K562 (cell line): ENCODE data around the gene MRPL57. TPM values are rescaled to one million over a fixed set of nuclear protein-coding genes. Genes with fewer than 3 reads are reported as not detected.

Experiments used
- ATAC-seq: fragments of 200-7000 bp; cut with Tn5 transposase; 3 replicates; pipeline ENCODE4 v1.9.1; 2020; ENCODE audit warnings: moderate library complexity
- BruUV-seq: library from RNA; stranded (reverse); fragments of 400-500 nt; replicated peaks from 2 replicates; lab custom pipeline; 2021; lab: Mats Ljungman, UMichigan
- CTCF ChIA-PET: fragments of 300-600 bp; formaldehyde crosslinking; extraction: SDS; loops from one replicate; lab custom pipeline; 2021; ENCODE audit warnings: low intra/inter-chr PET ratio; lab: Yijun Ruan, JAX
- POLR2A ChIA-PET: fragments of 300-600, 350-650 bp; sonication (Branson Sonifier 250); formaldehyde crosslinking; extraction: SDS; loops from one replicate; lab custom pipeline; 2021; ENCODE audit warnings: antibody characterized with exemption, inconsistent platforms; lab: Yijun Ruan, JAX
- DNase-seq, 4 experiments: peaks; one replicate each; pipeline versions ENCODE4 v3.0.0 to v3.0.0-alpha.2; 2011 to 2018; ENCODE audit warnings: low spot score in 3 of 4, mixed read lengths in 3 of 4; ENCODE audit errors: extremely low read depth in 1 of 4
- FAIRE-seq: peaks from 2 replicates; lab custom pipeline; 2011; peaks lifted over from hg19 to GRCh38; lab: Jason Lieb, UNC
- H2AFZ ChIP-seq: 2 replicates; pipeline ENCODE4 v1.6.0; 2011; ENCODE audit warnings: low read depth, low read length, control low read depth, inconsistent platforms
- H3K27ac ChIP-seq: fragments of 200-600 bp; 3 replicates; pipeline ENCODE4 v1.8.0; 2011; ENCODE audit warnings: low read depth, mild to moderate bottlenecking, control low read depth, inconsistent platforms, low read length, moderate library complexity, mixed read lengths; ENCODE audit errors: extremely low read depth
- H3K27me3 ChIP-seq, 2 experiments: fragments of 300-600 bp in 1 of 2; 2 replicates in 1 of 2; 3 replicates in 1 of 2; pipeline versions ENCODE4 v1.6.0 to v1.8.0; 2011; ENCODE audit warnings: inconsistent platforms in 2 of 2, low read length in 2 of 2, mild to moderate bottlenecking in 1 of 2, mixed read lengths in 1 of 2, moderate library complexity in 1 of 2; ENCODE audit not compliant: control insufficient read depth in 2 of 2, insufficient read depth in 2 of 2
- H3K36me3 ChIP-seq: fragments of 300-600 bp; 3 replicates; pipeline ENCODE4 v1.8.0; 2011; ENCODE audit warnings: mild to moderate bottlenecking, low read length, inconsistent platforms; ENCODE audit not compliant: control insufficient read depth, insufficient read depth
- H3K4me1 ChIP-seq, 2 experiments: fragments of 200-600 bp in 1 of 2; replicated peaks in 1 of 2; 2 replicates in 1 of 2; 3 replicates in 1 of 2; pipeline versions ENCODE4 v1.5.1 to v1.8.0; 2011; ENCODE audit warnings: inconsistent platforms in 2 of 2, low read length in 2 of 2, mild to moderate bottlenecking in 1 of 2, mixed read lengths in 1 of 2, moderate library complexity in 1 of 2; ENCODE audit not compliant: control insufficient read depth in 2 of 2, insufficient read depth in 2 of 2
- H3K4me2 ChIP-seq: 2 replicates; pipeline ENCODE4 v1.6.1; 2011; ENCODE audit warnings: low read length, control low read depth, inconsistent platforms, mixed read lengths; ENCODE audit not compliant: insufficient read depth
- H3K4me3 ChIP-seq: fragments of 200-600 bp; sonication (generic), shearing (Covaris generic); 2 replicates; pipeline ENCODE4 v1.5.1; 2016; ENCODE audit warnings: control low read depth, inconsistent platforms
- H3K79me2 ChIP-seq: fragments of 200-600 bp; 3 replicates; pipeline ENCODE4 v1.8.0; 2011; ENCODE audit warnings: low read length, inconsistent platforms; ENCODE audit not compliant: control insufficient read depth, insufficient read depth
- H3K9ac ChIP-seq, 2 experiments: 2 replicates each; pipeline versions ENCODE4 v1.6.0 to v1.6.1; 2011; ENCODE audit warnings: low read depth in 2 of 2, low read length in 2 of 2, control low read depth in 1 of 2, inconsistent platforms in 1 of 2, mild to moderate bottlenecking in 1 of 2, mixed read lengths in 1 of 2; ENCODE audit not compliant: insufficient read depth in 1 of 2
- H3K9me1 ChIP-seq: one replicate; pipeline ENCODE4 v1.6.0; 2011; ENCODE audit warnings: inconsistent platforms, mild to moderate bottlenecking, low read length, moderate library complexity; ENCODE audit not compliant: control insufficient read depth, insufficient read depth
- H3K9me3 ChIP-seq: replicated peaks from 2 replicates; pipeline ENCODE4 v1.5.1; 2011; ENCODE audit warnings: low read depth, low read length, inconsistent platforms; ENCODE audit not compliant: control insufficient read depth, insufficient read depth
- H4K20me1 ChIP-seq: replicated peaks from 2 replicates; pipeline ENCODE4 v1.6.1; 2011; ENCODE audit warnings: low read length, inconsistent platforms, mixed read lengths; ENCODE audit not compliant: control insufficient read depth, insufficient read depth
- CBX1 ChIP-seq: sonication (generic); IDR thresholded peaks from 2 replicates; pipeline ENCODE4 v1.6.1; 2016; ENCODE audit warnings: antibody characterized with exemption, low read depth, mild to moderate bottlenecking
- CEBPG ChIP-seq, 3 experiments: fragments of 200-800 bp in 1 of 3; sonication (Bioruptor generic) in 1 of 3; sonication (generic) in 1 of 3; formaldehyde crosslinking in 1 of 3; IDR thresholded peaks in 2 of 3; conservative IDR thresholded peaks in 1 of 3; 2 replicates each; pipeline versions ENCODE4 v1.6.1 to v1.8.0; 2016 to 2022; ENCODE audit warnings: missing compliant biosample characterization in 2 of 3, missing genetic modification characterization in 2 of 3, mild to moderate bottlenecking in 1 of 3, missing genetic modification reagents in 1 of 3
- ELF1 ChIP-seq: fragments of 200-800 bp; sonication (Bioruptor generic); IDR thresholded peaks from 2 replicates; pipeline ENCODE4 v1.6.1; 2016; ENCODE audit warnings: missing genetic modification characterization, missing compliant biosample characterization
- FOXK2 ChIP-seq, 2 experiments: fragments of 450-650 bp; IDR thresholded peaks in 1 of 2; conservative IDR thresholded peaks in 1 of 2; 2 replicates each; pipeline ENCODE4 v1.6.1; 2016; ENCODE audit warnings: low read depth in 2 of 2, mild to moderate bottlenecking in 1 of 2
- IRF2 ChIP-seq: sonication (generic); formaldehyde crosslinking; IDR thresholded peaks from 2 replicates; pipeline ENCODE4 v1.8.1; 2022; ENCODE audit warnings: mild to moderate bottlenecking, missing genetic modification reagents
- RBM34 ChIP-seq: fragments of 200-400 bp; formaldehyde crosslinking; IDR thresholded peaks from 2 replicates; pipeline ENCODE4 v1.6.1; 2018; ENCODE audit warnings: low read length, borderline replicate concordance; ENCODE audit not compliant: insufficient read depth
- THAP7 ChIP-seq: fragments of 250-450 bp; sonication (Bioruptor Pico); IDR thresholded peaks from 2 replicates; pipeline ENCODE4 v1.5.0; 2021
- ZNF239 ChIP-seq: fragments of 250-450 bp; sonication (Bioruptor Pico); IDR thresholded peaks from 2 replicates; pipeline ENCODE4 v1.4.0; 2020; ENCODE audit warnings: mild to moderate bottlenecking
- ZNF778 ChIP-seq: fragments of 450-650 bp; formaldehyde crosslinking; IDR thresholded peaks from 2 replicates; pipeline ENCODE4 v1.4.0; 2020; ENCODE audit warnings: mild to moderate bottlenecking, moderate library complexity
- WGBS: fragments of 100-300 bp; shearing (Covaris generic); methylation state at CpG from one replicate; pipeline ENCODE4 v1.1.6; 2016; ENCODE audit warnings: low coverage, mixed read lengths; ENCODE audit not compliant: insufficient coverage; ENCODE audit errors: missing lambda C conversion rate; 5-methylcytosine and 5-hydroxymethylcytosine counted together
- in situ Hi-C: fragments of 300-500 bp; cut with MboI; formaldehyde crosslinking; loops from 4 replicates; pipeline ENCODE4 v1.15.0; 2018; ENCODE audit warnings: inconsistent platforms, mixed read lengths
- intact Hi-C: fragments of 100-400 bp; cut with micrococcal nuclease; formaldehyde crosslinking; loops from 2 replicates; pipeline ENCODE4 v1.14.2; 2022
- polyA plus RNA-seq, 8 experiments: library from polyadenylated mRNA; depleted of rRNA in 4 of 8; stranded (reverse) in 5 of 8; unstranded in 3 of 8; fragments of >200 nt; fragmentation: Nextera tagmentation in 2 of 8; fragmentation: Illumina TruSeq in 1 of 8; extraction: Ambion mirVana in 2 of 8; extraction: Trizol in 1 of 8; gene quantifications; 2 replicates each; pipeline versions ENCODE4 v1.2.1 to v1.2.3, GENCODE V29; 2011 to 2014; ENCODE audit warnings: inconsistent platforms in 1 of 8, missing spikeins in 1 of 8
- total RNA-seq, 7 experiments: library from RNA; depleted of rRNA in 6 of 7; stranded (reverse); fragments of >200 nt in 6 of 7; fragmentation: Illumina TruSeq in 2 of 7; extraction: Trizol in 2 of 7; gene quantifications; 2 replicates each; pipeline versions ENCODE4 v1.2.1 to v1.2.3, GENCODE V29; 2011 to 2021; ENCODE audit warnings: low replicate concordance in 1 of 7

Gene MRPL57
- total and polyA plus RNA-seq, 9 of the 15 experiments (the other 6 are each of a cell fraction or from before 2014, with no cell fraction given) = 6.5 to 40.4 (median 15.7) TPM

- in situ Hi-C loops = no loop called here
- intact Hi-C loops = no loop called here
- FAIRE-seq (no peak), DNase-seq (peak in 1 of 4 experiments; percentile 15), ATAC-seq (no peak)
- TF ChIP-seq FOXK2 (conservative IDR thresholded peaks at IDR 0.05 in 1 of 2, IDR thresholded peaks at IDR 0.05 in 1 of 2; ENCODE audit: low read depth in 2 of 2) (peak in 1 of 2 experiments; percentile 58; a peak in 1 of 4 replicates), RBM34 (no peak), ZNF239 (CRISPR knock-in tag) (no peak), THAP7 (no peak), IRF2 (CRISPR knock-in tag) (no peak), ZNF778 (CRISPR knock-in tag) (no peak), ELF1 (tag) (no peak), CEBPG (CRISPR knock-in tag; IDR thresholded peaks at IDR 0.05) (no peak), CEBPG (tag; conservative IDR thresholded peaks at IDR 0.05 in 1 of 2, IDR thresholded peaks at IDR 0.05 in 1 of 2) (0 out of 4 replicates have a peak, but pooled peaks of 1 of the 2 experiments have one; percentile 7), CBX1 (no peak)
- Histone ChIP-seq H3K4me1 (peaks cover 6 to 8% of the 10 kb centered on the region in 2 experiments; a peak in 3 of 5 replicates), H3K27ac (peak overlapping the region; percentile 94), H3K9ac (peak overlapping the region; percentile 98), H4K20me1 (no peaks in the 10 kb centered on the region), H3K27me3 (no peaks in the 10 kb centered on the region), H3K9me3 (no peaks in the 10 kb centered on the region), H2AFZ (peak overlapping the region; percentile 92), H3K9me1 (no peaks in the 10 kb centered on the region), H3K36me3 (peaks cover 27% of the 10 kb centered on the region; the same call in 2 of the 3 replicates), H3K4me2 (peak overlapping the region; percentile 91), H3K79me2 (peaks cover 64% of the 10 kb centered on the region), H3K4me3 (peak overlapping the region; percentile 83)
- TSS peak; percentile 70 for BruUV-seq
- ChIA-PET POLR2A (interaction anchor here (1.1 to 3.0 kb wide), 5 partner anchors 9 to 234 kb away, joined by 3 to 20 read pairs (median 4); partner anchors contain the start of gene LATS2), CTCF (no interaction called here)
- WGBS = 2% methylated on average over 10 of the region's 13 CpGs
Observed at GRCh38 chr13:21175656-21176214, 723 bp upstream of the MRPL57 start.
